NCI-H748 treated with DMSO at 0.1 percent for 48 hours (cell line): Measurements from ENCODE around the gene SP2.
A peak's percentile ranks its signal among the peaks of the same experiment; 100 is the strongest.

Source experiments
- DNase-seq: peaks from one replicate; lab custom pipeline; 2025; lab: John Stamatoyannopoulos, UW

SP2 gene

DNA sequence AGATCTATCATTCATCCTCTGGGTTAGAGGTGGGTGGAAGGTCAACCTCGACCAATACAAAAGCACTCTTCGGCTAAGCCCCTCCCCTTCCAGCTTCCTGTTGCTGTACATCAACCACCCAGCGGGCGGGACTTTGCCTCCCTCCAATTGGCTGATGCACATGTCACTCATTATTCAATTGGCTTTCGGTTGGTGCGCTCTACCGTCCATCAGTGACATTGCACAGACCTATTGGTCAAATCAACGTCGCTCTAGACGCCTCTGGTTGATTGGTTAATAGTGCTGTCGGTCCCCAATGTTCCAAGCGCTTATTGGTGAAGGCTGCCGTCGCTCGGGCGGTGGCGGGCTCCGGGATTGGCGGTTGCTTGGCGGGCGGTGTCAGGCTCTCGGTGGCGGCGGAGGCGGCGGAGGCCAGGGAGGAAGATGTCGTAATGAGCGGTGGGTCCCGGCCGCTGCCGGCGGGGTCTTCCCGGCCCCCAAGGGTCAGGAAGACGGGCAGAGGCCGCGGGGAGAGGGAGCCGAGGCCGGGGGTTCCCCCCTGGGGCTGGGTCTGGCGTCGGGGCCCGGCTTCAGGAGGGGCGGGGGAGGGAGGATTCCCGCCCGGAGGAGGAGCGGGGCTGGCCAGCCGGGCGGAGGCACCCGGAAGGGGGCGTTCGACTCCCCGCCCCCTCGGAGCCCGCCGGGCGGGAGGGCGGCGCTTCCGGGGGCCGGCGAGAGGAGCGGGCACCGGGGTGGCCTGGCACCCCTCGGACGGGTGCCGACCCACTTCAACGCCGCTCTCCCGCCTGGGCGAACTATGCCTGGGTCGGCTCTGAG, at the start of gene SP2:
Gene SP2 (plus strand): TSS at position 381 of the 816 bp plus-strand sequence. CDS start 51 bp downstream, at position 432.
- peak; percentile 100 for DNase-seq

DNA sequence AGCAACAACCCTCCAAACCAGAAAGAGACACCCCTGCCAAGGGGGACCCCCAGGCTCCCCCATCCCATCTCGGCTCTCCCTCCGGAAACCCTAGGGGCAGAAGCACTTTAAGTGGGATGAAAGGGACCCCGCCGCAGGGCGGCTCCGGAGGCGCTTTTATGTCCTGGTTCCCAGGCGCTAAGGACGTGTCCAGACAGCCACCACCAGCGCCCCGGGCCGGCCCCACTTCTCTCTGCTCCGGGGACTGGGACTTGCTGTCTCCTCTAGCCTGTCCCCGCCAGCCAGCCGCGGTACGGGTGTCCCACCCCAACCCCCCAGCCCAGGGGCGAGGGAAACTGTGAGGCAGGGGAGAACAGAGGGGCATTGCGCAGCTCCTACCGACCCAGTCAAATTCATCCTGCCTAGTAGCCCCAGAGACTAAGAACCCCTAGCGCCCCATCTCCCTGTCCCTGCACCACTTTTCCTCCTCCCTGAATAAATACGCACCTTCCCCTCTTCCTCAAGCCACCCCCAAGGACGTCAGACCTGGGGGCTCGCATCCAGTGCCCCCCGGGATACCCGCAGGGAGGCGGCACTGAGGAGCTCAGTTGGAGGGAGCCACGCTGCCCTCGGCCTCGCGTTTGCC, 49.2 kb upstream of the SP2 start:
- DNase-seq = no peak

DNA sequence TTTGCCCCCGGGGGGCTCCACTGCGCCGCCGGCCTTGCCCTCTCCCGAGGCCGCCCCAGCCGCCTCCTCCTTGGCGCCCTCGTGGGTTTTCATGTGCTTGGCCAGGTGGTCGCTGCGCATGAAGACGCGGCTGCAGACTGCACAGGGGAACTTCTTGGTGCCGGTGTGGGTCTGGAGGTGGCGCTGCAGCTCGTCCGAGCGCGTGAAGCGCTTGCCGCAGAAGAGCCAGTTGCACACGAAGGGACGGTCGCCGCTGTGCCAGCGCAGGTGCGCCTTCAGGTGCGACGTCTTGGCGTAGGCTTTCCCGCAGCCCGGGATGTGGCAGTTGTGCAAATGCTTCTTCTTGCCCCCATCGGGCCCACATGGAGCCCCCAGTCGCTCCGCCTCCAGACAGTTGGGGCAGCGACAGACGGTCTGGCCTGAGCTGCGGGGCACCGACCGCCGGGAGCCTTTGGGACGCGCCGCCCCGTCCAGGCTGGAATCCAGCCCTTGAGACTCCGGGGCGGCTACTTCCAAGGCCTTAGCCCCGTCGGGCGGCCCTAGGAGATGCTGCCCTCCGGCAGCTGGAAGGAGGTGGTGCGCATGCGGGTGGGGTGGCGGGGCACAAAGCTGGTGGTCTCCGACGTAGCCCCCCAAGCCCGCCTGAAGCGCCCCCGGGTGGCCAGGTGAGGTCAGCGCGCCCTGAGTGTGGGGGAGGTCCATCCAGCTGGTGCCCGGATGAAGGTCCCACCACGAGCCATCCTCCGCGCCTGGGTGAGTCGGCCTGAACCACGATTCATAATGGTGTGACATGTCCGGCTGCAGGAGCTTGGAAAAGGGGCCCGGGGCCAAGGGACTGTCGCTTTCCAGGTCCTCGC, 48.5 kb upstream of the SP2 start:
- no peak for DNase-seq

DNA sequence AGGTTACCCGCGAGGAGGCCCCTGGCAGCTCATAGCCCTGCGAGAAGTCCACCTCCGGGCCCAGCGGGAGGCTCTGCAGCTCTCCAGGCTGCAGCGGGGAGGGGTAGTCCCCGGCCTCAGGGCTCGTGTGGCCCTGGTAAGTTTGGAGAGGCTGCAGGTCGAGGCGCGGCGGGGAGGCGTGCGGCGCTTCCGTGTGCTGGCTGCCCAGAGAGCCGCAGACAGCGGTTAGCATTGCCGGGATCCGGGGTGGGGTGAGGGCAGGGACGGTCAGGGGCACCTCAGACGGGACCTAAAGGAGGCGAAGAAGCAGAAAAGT, 47.9 kb upstream of the SP2 start:
- DNase-seq = no peak

DNA sequence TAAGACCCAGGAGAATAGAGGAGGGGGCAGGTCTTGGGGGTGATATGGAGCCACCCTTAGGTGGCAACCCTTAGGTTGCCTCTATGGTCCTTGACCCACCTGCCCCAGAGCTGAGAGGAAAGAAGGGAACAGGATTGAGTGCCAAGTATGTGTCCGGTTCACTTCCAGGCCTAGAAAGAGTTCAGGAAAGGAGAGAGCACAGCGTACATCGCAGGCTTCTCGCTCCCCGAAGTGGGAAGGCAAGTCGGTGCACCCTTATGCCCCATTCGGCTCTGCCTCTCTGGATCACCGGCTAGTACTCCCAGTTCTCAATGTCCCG, 45.7 kb upstream of the SP2 start:
- DNase-seq = no peak

DNA sequence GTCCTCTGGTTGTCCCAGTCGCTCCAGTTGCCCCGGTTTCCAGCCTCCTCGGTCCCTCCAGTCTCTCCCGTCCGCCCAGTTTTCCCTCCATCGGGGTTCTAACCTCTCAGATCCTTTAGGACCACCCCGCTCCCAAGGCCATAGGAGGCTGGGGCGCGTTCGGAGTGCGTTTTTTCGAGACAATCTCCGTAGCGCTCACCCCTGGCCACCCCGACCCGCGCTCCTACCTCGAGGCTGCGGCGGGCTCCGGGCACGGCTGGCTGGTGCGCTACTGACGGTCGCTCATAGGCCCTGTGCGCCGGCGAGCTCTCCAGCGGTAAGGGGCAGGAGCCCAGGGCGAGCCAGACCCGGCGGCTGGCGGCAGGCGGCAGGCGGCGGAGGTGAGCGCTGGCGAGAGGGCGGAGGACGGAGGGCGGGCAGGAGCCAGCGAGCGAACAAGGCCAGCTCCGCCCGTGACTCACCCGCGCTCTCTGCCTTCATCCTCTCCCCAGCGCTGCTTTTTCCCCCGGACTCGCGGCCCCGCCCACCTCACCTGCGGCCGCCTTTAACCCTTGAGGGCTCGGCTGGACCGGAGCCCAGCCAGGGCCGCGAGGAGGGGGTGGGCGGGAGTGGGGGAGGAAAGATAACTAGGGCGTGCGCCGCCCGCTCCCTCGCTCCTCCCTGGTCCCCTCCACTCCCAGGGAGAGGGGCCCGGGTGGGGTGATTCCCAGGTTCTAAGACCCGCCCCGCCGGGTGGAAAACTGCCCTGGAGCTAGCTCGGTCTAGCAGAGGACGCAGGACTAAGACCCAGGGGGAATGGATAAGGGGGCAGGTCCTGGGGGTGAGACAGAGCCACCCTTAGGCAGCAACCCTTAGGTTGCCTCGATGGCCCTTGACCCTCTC, 45.1 kb upstream of the SP2 start, which contains the start of gene SP6:
Gene SP6 (minus strand): TSS at position 472 of the 882 bp plus-strand sequence. CDS start 2,734 bp downstream, outside the sequence.
- DNase-seq = peak; percentile 64

DNA sequence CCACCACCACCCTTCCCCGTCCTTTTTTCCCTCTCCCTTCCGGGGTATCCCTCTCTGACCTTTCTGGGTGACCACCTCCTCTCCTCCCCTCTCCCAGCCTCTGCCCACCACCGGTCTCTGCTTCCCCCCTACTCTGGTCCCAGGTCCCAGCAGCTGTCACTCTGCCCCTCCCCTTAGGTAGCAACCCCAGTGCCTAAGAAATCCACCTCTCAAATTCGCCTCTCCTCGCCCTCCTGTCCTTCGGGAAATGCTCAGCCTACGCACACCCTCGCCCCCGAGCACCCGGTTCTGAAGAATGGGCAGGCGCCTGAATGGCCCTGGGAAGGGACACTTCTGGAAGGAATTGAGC, 44.3 kb upstream of the SP2 start:
- DNase-seq = no peak

DNA sequence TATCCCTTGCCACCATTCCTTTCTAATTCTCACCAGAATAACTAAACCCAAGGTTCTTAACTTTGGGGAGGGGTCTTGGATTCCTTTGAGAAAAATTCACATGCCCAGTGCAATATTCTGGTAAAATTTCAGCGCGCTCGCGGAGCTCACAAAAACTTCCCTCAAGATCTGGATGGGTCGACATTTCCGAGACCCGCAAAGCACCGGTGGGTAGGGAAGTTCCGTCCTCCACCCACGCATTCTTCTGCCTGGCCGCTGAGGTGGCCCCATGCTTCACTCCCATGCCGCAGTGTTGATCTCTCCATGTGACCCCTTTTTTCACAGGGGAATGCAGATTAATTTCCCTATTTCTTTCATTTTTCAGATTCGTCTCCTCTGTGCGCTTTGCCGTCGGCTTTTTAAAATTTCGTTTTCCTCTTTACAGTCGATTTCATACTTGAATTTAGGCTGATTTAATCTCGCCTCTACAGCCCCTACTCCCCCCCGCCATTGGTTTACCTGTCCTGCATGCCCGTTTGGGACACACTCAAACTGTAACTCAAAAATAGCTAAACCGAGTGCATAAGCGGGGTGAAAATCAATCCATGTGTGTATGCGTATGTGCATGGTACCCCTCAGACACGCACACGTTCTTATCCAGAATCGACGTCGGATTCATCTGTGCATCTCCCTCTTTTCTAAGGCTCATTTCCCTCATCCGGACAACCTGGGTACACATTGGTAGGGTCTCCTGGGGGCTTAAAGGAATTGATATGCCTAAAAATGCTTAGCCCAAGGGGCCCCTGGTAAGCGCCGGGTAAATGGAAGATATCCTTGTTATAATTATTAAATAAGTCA, 43.7 kb upstream of the SP2 start:
- DNase-seq = no peak

DNA sequence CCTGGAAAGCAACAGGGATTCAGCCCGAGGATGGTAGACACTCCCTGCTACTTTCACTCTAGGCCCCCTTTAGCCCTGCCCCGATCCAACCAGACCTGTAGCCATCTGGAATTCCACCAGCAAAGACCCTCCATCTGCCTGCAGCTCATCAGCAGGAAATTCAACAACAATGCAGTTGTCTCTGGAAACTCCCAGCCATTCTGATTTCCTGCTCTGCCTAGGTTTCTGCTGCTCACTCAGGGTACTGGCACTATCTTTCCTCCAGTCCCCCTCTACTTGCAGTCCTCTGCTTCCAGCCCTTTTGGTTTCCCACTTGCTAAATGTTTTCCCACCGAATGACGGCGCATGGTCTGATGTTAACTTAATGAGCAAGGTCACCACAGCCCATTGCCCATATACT, 42.4 kb upstream of the SP2 start:
- DNase-seq = no peak

DNA sequence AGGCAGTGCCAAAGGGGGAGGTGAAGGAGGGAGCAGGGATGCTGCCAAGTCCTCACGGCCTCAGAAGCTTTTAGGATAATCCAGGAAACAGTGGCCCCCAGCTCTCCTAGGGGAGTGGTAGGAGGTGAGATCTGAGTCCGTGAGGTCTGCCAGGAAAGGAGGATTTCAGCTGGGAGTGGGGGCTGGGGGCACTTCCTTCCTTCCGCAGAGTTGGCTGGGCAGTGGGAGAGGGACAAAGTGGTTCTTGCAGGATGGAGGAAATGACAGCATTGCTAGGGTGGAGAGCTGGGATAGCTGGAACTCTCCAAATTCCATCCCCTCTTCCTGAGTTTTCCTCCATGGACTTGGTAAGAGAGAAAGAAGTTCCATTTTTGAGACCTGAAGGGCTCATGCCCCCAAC, 40.3 kb upstream of the SP2 start:
- no peak for DNase-seq

DNA sequence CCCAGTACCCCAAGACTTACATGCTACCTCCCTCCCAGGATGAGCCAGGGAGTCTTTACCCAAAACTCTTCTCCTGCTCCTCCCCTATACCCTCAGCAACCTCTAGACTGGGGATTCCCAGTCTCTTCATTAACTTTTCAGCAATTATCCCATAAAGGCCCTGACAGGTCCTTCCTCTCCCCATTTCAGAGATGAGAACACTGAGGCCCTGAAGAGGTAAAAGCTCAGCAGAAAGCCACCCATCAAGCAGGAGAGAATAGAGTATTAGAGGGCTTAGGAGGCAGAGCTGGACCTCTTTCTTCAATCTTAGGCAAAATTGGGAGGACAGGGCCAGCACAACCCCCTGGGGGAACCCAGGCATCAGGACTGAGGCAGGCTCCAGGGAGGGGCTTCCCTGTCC, 39.2 kb upstream of the SP2 start:
- no peak for DNase-seq

DNA sequence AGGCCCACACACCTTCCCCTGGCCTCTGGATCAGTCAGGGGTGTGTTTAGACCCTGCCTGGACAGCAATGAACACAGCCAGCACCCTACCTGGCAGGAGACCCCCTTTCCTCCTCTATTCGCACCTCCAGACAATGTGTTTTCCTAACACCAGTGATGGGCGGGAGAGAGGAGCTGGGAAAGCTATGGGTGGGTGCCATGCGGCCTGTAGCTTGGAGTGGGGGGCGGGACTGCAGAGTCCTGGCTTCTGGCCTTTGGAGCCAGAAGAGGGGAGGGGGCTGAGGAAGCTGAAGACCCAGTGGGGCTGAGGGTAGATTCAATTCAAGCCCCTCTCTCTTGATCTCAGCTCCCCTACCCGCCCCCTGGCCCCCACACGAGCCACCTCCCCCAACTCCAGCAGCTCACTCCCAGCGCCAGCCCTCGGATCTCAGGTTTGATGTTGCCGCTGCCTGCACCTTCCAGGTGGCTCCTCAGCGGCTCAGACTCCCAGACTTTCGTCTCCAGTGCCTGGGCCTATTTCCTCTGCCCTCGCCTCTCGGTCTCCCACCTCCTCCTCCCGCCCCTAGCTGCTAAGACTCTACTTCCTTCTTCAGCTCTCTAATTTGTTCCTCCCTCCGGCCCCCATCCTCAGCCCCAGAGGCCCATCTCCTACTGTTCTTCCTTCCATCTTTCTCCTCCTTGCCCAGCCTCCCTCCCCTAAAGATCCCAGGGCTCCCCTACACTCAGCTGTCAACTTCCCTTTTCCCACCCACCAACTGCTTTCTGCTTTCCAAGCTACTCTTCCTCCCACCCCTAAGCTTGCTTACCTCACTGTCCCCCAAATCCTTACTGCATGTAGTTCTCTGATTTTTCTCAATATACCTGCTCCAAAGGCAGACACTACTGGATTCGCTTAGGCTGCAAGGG, 38.2 kb upstream of the SP2 start:
- no peak for DNase-seq

DNA sequence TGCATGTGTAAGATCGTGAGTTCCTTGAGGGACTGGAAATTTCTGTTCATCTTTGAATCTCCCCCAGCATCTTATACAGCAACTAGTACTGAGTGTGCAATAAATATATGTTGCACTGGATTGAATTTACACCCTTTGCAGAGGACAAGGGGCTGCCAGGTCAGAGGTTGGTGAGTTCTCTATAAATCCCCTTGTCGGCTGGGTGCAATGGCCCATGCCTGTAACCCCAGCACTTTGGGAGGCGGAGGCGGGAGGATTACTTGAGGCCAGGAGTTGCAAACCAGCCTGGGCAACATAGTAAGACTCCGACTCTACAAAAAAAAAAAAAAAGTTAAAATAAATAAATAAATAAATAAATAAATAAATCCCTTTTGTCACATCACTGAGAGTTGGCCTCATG, 35.6 kb upstream of the SP2 start:
- no peak for DNase-seq

DNA sequence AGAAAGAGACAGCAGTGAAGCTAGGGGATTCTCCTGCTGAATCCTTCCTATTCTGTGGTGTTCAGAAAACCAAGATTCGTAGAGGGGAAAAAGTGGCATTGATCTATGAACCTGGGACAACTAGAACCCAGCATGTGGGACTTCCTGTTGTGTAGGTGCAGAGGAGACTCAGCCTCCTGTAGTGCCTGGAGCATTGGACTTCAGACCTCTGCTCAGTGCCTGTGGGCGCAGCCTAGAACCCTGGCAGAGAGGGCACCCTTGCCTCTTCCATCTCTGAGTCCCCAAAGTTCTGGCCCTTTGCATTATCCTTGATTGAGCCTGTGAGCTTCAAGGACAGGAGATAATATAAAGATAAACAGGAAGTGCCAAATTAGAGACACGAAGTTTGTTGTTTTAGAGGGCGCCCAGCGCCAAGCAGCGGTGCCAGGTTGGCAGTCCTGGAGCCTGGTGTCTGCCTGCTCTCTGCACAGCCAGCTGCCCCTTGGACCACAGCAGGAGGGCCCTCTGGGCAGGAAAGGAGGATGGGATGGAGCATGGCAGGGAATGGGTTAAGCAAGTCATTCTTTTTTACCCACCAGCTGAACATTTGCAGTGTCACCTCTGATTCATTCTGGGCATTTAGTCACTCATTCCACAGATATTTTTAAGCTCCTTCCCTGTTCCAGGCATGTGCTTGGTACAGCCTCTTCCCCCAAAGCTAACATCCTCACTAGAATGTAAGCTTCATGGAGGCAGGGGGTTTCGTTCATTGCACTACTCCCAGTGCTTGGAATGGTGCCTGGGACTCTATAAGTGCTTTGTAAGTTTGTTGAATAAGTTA, 33.2 kb upstream of the SP2 start:
- DNase-seq = no peak

DNA sequence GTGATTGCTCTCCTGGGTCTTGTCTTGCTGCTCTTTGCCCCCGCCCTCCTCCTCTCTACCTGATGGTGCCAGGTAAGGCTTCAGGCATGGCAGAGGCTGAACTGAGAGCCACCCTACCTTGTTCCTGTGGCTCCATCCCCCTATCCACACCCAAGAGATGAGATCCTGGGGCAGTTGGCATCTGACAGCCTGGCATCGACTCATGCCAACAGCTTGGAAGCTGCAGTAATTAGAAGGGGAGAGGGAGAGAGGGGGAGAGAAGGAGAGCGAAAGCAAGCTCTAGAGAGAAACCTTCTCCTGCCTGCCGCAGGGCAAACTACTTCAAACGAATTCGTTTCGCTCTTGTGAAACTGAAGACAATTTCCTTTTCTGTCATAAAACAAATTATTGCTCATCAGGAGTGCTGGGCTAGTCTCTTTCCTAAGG, 31.2 kb upstream of the SP2 start:
- DNase-seq = no peak

DNA sequence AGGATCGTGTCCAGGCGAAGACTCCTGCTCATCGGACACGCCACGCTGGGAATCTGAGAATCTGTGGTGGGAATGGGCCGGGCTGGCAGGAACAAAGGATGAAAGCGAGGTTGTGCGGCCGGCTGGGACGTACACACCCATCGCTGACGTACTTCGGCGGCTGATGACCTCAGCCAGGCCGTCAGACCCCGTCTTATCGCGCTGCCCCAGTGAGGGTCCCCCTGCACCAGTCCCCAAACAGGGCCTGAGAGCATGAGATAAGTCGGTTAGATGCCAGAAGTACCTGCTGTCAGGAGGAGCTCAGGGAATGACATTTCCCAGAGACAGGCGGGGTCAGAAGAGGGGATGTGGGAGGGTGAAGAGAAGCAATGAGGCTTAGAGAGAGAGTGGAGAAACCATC, 29.1 kb upstream of the SP2 start:
- no peak for DNase-seq

DNA sequence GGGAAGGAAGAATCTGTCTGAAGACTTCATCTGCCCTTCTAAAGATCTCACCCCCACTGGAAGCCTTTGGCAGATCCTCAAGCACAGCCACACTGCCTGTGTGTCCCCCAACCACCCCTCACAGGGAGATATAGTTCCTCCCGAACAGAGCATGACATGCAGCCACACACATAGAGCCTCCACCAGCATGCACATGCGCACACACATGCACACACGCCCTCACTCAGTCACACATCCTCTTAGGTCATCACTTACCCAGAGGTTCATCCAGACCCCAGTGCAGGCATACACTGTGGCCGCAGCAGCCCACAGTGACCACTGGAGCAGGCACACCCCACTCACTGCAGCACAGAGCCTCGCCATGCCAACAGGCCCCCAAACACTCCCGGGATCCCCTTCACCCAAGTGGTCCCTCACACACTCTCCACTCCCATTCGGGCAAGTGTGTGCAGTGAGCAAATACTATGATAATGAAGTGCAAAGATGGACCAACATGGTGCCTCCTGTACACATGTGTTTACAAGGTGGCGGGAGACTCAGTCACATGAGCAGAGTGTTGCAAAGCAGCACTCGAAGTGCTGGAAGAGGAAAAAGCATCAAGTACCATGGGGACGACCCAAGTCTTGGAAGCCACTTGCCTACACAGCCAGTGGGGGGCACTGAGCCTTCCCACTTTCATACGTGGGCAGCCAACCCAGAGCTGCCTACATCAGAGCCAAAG, 28.1 kb upstream of the SP2 start:
- no peak for DNase-seq

DNA sequence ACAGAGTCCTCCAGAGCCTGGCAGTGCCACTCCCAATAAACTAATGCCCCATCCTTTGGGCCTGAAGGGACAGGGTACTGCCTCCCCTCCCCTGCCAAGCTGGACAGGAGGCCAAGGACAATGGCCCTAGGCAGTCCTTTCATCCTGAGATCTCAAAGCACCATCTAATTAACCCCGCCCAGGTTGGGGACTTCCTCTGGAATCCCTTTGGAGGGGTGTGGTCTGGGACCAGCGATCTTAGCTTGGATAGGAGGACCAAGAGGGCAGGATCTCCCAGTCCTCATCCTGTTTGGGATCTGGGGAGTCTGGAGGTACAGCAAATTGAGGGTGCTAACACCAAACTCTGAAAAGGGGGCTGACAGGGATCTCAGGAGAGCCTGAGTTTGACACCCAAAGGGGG, 26.9 kb upstream of the SP2 start:
- DNase-seq = no peak

DNA sequence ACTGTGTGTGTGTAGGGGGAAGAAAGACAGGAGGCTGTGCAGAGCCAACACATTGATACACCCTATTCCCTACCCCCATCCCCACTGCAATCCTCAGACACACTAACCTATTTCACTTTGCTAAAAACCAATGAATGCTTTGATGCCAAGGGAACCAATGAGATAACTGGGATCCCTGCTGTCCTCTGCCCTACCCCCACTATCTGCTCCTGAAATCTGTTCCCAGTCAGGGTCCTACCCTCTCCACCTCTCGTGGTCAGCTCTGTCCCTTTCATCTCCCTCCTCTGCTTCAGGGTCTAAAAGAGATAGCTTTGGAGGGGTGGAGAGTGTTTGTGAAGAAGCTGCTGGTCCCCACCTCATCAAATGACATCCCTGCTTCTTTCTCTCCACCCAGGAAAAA, 26.0 kb upstream of the SP2 start:
- no peak for DNase-seq
